DMS 273 (cell line): ENCODE data around the gene SELPLG.

Experiments used
- DNase-seq: peaks from one replicate; lab custom pipeline; 2025; ENCODE audit not compliant: unreplicated experiment; lab: John Stamatoyannopoulos, UW

Gene SELPLG

DNA sequence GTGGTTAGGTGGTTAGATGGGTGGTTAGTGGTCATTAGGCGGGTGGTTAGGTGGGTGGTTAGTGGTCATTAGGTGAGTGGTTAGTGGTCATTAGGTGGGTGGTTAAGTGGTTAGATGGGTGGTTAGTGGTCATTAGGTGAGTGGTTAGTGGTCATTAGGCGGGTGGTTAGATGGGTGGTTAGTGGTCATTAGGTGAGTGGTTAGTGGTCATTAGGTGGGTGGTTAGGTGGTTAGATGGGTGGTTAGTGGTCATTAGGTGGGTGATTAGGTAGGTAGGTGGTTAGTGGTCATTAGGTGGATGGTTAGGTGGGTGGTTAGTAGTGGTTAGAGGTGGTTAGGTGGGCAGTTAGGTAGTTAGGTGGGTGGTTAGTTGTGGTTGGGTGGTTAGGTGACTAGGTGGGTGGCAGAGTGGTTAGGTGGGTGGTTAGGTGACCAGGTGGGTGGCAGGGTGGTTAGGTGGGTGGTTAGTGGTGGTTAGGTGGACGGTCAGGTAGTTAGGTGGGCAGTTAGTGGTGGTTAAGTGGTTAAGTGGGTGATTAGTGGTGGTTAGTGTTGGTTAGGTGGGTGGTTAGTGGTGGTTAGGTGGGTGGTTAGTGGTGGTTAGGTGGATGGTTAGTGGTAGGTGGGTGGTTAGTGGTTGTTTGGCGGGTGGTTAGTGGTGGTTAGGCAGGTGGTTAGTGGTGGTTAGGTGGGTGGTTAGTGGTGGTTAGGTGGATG lies 27.8 kb downstream of the SELPLG start:
- DNase-seq: no peak

DNA sequence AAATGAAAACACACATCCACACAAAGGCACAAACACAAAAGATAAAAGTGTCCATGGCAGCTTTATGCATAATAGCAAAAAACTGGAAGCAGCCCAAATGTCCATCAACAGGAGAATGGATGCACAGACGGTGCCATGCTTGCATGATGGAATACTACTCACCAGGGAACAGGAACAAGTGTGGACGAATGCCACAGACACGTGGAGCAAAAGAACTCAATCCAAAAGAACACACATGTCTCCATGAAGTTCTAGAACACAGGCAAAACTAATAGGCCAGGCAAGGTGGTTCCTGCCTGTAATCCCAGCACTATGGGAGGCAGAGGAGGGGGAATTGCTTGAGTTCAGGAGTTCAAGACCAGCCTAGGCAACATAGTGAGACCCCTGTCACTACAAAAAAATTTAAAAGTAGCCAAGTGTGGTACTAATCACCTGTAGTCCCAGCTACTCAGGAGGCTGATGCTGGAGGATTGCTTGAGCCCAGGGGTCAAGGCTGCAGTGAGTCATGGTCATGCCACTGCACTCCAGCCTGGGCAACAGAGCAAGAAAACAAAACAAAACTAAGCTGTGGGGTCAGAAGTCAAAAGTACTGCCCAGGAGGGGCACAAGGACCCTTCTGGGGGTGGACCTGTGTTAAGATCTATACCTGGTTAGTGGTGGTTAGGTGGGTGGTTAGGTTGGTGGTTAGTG lies 28.5 kb downstream of the SELPLG start:
- DNase-seq: no peak

- no peak for DNase-seq
These were observed 29.3 kb downstream of the SELPLG start for GRCh38 chr12:108604208-108604941.

- DNase-seq: no peak
These were observed 30.0 kb downstream of the SELPLG start for GRCh38 chr12:108603743-108604142.

GRCh38 chr12:108602976-108603704 lies 30.6 kb downstream of the SELPLG start:
- no peak for DNase-seq

GRCh38 chr12:108602209-108602705 lies 31.4 kb downstream of the SELPLG start:
- no peak for DNase-seq

GRCh38 chr12:108600702-108601007 lies 33.0 kb downstream of the SELPLG start:
- DNase-seq: no peak

DNA sequence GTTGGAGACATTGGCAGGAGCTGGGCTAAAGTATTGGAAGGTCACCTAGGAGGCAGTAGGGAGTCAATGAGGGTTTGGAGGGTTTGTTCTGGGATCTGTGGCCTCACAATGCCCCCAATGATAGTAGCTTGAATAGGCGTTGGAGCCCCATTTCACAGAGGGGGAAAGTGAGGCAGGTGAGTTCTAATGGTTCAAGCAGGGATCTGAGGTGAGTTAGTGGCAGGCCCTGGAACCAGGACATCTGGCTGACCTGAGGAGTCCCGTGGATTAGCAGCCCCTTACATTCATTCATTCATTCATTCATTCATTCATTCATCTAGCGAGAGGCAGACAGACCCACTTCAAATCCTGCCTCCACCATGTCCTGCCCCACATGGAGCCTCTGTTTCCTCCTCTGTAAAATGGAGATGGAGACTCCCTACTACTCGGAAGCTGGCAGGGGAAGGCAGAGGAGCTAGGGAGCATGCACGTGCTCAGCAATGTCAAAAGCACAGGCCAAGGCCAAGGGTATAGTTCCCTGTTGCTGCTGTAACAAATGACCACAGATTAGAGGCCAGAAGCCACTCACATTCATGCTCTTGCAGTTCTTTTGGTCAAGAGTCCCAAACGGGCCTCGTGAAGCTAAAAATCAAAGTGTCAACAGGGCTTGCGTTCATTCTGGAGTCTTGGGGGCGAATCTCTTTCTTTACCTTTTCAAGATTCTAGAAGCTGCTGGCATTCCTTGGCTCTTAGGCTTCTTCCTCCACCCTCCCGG lies 33.6 kb downstream of the SELPLG start:
- no peak for DNase-seq

DNA sequence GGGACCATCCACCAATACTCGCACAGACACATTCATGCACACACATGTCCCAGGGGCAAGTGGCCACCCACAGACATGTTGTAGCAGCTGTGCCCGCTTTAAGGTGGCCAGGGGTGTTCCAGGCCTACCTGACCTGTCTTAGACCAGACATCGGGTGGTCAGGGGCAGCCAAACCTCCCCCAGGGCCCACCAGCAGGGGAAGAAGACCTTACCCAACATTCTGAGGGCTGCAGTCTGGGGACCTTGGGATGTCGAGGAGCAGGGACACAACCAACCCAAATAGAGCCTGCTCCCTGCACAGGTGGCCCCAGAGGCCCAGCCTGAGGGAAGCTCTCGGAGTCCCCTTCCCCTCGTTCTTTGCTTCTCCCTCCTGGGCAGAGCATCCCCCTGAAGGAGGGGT lies 34.2 kb downstream of the SELPLG start:
- DNase-seq: no peak

DNA sequence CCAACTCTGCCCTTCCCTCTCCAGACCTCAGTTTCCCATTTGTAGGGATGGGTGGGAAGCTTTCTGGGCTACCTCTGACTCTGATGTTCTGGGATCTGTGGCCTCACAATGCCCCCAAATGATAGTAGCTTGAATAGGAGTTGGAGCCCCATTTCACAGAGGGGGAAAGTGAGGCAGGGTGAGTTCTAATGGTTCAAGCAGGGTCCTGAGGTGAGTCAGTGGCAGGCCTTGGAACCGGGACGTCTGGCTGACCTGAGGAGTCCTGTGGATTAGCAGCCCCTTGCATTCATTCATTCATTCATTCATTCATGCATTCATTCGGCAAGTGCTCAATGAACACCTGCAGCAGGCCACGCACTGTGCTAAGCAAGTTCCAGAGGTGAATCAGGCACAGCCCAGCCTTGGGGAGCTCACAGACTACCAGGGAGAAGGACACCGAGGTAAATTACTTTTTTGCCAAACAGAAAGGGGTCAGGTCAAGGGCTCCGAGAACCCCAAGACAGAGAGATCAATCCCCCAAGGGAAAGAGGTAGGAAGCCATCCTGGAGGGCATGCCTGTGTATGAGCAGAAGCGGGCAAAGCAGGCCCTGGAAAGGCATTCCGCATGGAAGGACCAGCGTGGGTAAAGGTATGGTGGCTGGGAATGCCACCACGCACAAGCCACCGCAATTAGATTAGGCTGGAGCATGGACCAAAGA lies 35.0 kb downstream of the SELPLG start:
- no peak for DNase-seq

- DNase-seq: no peak
These were observed 35.9 kb downstream of the SELPLG start, which contains the start of gene TMEM119 for GRCh38 chr12:108597559-108598471. Gene TMEM119, minus strand, starts transcription at chr12:108598084. Its CDS starts 5,701 bp downstream, at chr12:108592383.

- DNase-seq: no peak
These were observed 36.7 kb downstream of the SELPLG start for GRCh38 chr12:108596854-108597558.

- no peak for DNase-seq
These were observed 37.7 kb downstream of the SELPLG start for GRCh38 chr12:108595711-108596647.

GRCh38 chr12:108594960-108595710 lies 38.6 kb downstream of the SELPLG start:
- no peak for DNase-seq

DNA sequence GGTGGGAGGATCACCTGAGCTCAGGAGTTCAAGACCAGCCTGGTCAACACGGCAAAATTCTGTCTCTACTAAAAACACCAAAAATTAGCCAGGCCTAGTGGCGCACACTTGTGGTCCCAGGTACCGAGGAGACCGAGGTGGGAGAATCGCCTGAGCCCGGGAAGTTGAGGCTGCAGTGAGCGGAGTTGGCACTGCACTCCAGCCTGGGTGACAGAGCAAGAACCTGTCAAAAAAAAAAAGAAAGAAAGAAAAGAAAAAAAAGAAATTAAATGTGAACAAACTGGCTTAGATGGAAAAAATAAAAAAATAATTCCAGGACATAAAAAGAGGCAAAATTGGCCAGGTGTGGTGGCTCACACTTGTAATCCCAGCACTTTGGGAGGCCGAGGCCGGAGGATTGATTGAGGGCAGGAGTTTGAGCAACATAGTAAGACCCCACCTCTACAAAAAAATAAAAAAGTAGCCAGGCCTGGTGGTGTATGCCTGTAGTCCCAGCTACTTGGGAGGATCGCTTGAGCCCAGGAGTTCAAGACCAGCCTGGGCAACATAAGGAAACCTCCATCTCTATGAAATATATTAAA lies 39.3 kb downstream of the SELPLG start:
- no peak for DNase-seq
